Lower leg skin (tissue), 4 donors: Measurements from ENCODE around the gene NEUROD4. TPM values are rescaled to one million over a fixed set of nuclear protein-coding genes. Genes with fewer than 3 reads are reported as not detected.

Experiments used
- DNase-seq, 2 donors: peaks; one replicate each; pipeline ENCODE4 v3.0.0-alpha.2; 2019; ENCODE audit warnings: low spot score in 2 of 2
- H3K4me3 ChIP-seq: fragments of 200-600 bp; sonication (generic); 2 replicates; pipeline ENCODE4 v1.5.1; 2017; ENCODE audit warnings: mild to moderate bottlenecking, low read depth; ENCODE audit not compliant: poor library complexity, severe bottlenecking
- CTCF ChIP-seq, 3 donors: fragments of 450-650 bp; IDR thresholded peaks; one replicate each; pipeline ENCODE4 v1.5.1; 2016; ENCODE audit warnings: antibody characterized with exemption in 3 of 3, mild to moderate bottlenecking in 3 of 3, moderate library complexity in 2 of 3
- POLR2A ChIP-seq, 2 donors: fragments of 450-650 bp; IDR thresholded peaks; one replicate each; pipeline ENCODE4 v1.6.1; 2016 to 2017; ENCODE audit warnings: antibody characterized with exemption in 2 of 2, mild to moderate bottlenecking in 1 of 2, moderate library complexity in 1 of 2
- WGBS, 2 donors: methylation state at CpG; one replicate each; pipeline ENCODE4 v1.1.5; 2018; 5-methylcytosine and 5-hydroxymethylcytosine counted together
- intact Hi-C: fragments of 100-400 bp; cut with DNase I; formaldehyde crosslinking; loops from one replicate; pipeline ENCODE4 v1.15.0; 2023; ENCODE audit warnings: low total_unique reads
- total RNA-seq, 4 donors: library from RNA; depleted of rRNA; stranded (reverse); fragments of >200 nt; gene quantifications; one replicate each; pipeline ENCODE4 v1.1.0, GENCODE V29; 2016

The NEUROD4 gene
- total RNA-seq, 4 donors from 2014 or later, result not detected

GRCh38 chr12:55057481-55057880 is 37.7 kb downstream of the NEUROD4 start:
- WGBS, 2 donors, result 23 to 27% methylated on average over 5 of the region's 5 CpGs
- no peak for TF ChIP-seq POLR2A (IDR thresholded peaks at IDR 0.05)
- no peak for TF ChIP-seq CTCF (IDR thresholded peaks at IDR 0.05)
- intact Hi-C loops, result no loop called here
- no peak overlapping the region for H3K4me3 ChIP-seq
- no peak for DNase-seq

- TF ChIP-seq CTCF (IDR thresholded peaks at IDR 0.05), result no peak
- no peak for TF ChIP-seq POLR2A (IDR thresholded peaks at IDR 0.05)
- intact Hi-C loops, result no loop called here
- no peak for DNase-seq
- H3K4me3 ChIP-seq, result no peak overlapping the region
- 80 to 89% methylated on average over 1 of the region's 1 CpG for WGBS, 2 donors
Observed at GRCh38 chr12:55058082-55058481, 38.3 kb downstream of the NEUROD4 start.

- DNase-seq, result no peak
- TF ChIP-seq CTCF (IDR thresholded peaks at IDR 0.05), result no peak
- TF ChIP-seq POLR2A (IDR thresholded peaks at IDR 0.05), result no peak
- intact Hi-C loops, result no loop called here
- 87 to 89% methylated on average over 4 of the region's 4 CpGs for WGBS, 2 donors
- H3K4me3 ChIP-seq, result no peak overlapping the region
Observed at GRCh38 chr12:55058776-55059175, 39.0 kb downstream of the NEUROD4 start.

GRCh38 chr12:55060470-55060869 is 40.7 kb downstream of the NEUROD4 start:
- intact Hi-C loops, result no loop called here
- DNase-seq, result no peak
- no peak overlapping the region for H3K4me3 ChIP-seq
- 58 to 59% methylated on average over 2 of the region's 2 CpGs for WGBS, 2 donors
- TF ChIP-seq CTCF (IDR thresholded peaks at IDR 0.05) (no peak), POLR2A (IDR thresholded peaks at IDR 0.05) (no peak)

GRCh38 chr12:55061024-55061423 is 41.2 kb downstream of the NEUROD4 start:
- H3K4me3 ChIP-seq, result no peak overlapping the region
- WGBS, 2 donors, result 50% methylated on average over 3 of the region's 3 CpGs
- intact Hi-C loops, result no loop called here
- TF ChIP-seq POLR2A (IDR thresholded peaks at IDR 0.05), result no peak
- no peak for TF ChIP-seq CTCF (IDR thresholded peaks at IDR 0.05)
- no peak for DNase-seq

GRCh38 chr12:55063291-55063690 is 43.5 kb downstream of the NEUROD4 start:
- intact Hi-C loops, result no loop called here
- no peak for TF ChIP-seq CTCF (IDR thresholded peaks at IDR 0.05)
- H3K4me3 ChIP-seq, result no peak overlapping the region
- WGBS, 2 donors, result 61 to 63% methylated on average over 2 of the region's 2 CpGs
- DNase-seq, result no peak
